ENCODE data around the gene GSTA5. TPM values are rescaled to one million over a fixed set of nuclear protein-coding genes. Genes with fewer than 3 reads are reported as not detected.
"Not testable (repeated sequence)": the region's sequence is repeated elsewhere in the genome, so short reads cannot be mapped to it uniquely, and the experiment has no call there.

GSTA5 gene
- total RNA-seq, 4 donors from 2014 or later = not detected

GRCh38 chr6:52808660-52809059 is 32.0 kb downstream of the GSTA5 start:
- Histone ChIP-seq H3K9me3 (no peaks in the 10 kb centered on the region), H3K27ac (no peak overlapping the region), H3K4me1 (no peaks in the 10 kb centered on the region), H3K36me3 (no peaks in the 10 kb centered on the region), H3K4me3 (no peak overlapping the region), H3K27me3 (no peaks in the 10 kb centered on the region)
- intact Hi-C loops (cut with DNase I) = no loop called here
- no peak for DNase-seq
- no peak for TF ChIP-seq POLR2A (IDR thresholded peaks at IDR 0.05)
- TF ChIP-seq, protein P1, sequence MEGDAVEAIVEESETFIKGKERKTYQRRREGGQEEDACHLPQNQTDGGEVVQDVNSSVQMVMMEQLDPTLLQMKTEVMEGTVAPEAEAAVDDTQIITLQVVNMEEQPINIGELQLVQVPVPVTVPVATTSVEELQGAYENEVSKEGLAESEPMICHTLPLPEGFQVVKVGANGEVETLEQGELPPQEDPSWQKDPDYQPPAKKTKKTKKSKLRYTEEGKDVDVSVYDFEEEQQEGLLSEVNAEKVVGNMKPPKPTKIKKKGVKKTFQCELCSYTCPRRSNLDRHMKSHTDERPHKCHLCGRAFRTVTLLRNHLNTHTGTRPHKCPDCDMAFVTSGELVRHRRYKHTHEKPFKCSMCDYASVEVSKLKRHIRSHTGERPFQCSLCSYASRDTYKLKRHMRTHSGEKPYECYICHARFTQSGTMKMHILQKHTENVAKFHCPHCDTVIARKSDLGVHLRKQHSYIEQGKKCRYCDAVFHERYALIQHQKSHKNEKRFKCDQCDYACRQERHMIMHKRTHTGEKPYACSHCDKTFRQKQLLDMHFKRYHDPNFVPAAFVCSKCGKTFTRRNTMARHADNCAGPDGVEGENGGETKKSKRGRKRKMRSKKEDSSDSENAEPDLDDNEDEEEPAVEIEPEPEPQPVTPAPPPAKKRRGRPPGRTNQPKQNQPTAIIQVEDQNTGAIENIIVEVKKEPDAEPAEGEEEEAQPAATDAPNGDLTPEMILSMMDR (IDR thresholded peaks at IDR 0.05) = no peak
- 86 to 92% methylated on average over 5 of the region's 5 CpGs for WGBS, 2 donors

- H3K27me3 ChIP-seq; H3K27ac ChIP-seq; H3K36me3 ChIP-seq; H3K9me3 ChIP-seq; H3K4me1 ChIP-seq; DNase-seq; H3K4me3 ChIP-seq; intact Hi-C loops (cut with DNase I): not testable (repeated sequence)
- 60 to 71% methylated on average over 5 of the region's 5 CpGs for WGBS, 2 donors
These were observed 36.9 kb downstream of the GSTA5 start, which contains the start of gene GSTA1 for GRCh38 chr6:52803668-52804255. GSTA1 (minus strand) TSS chr6:52803816; CDS start chr6:52799267, 4,549 bp downstream.

- Histone ChIP-seq H3K36me3 (no peaks in the 10 kb centered on the region), H3K27ac (no peak overlapping the region), H3K27me3 (no peaks in the 10 kb centered on the region), H3K9me3 (no peaks in the 10 kb centered on the region), H3K4me3 (no peak overlapping the region), H3K4me1 (no peaks in the 10 kb centered on the region)
- WGBS, 2 donors = 83% methylated on average over 1 of the region's 1 CpG; no CpG with 5 or more reads in 1 of the 2 donors
- TF ChIP-seq, protein P1 (IDR thresholded peaks at IDR 0.05) = no peak
- no peak for TF ChIP-seq POLR2A (IDR thresholded peaks at IDR 0.05)
- no peak for DNase-seq
- intact Hi-C loops (cut with DNase I) = no loop called here
These were observed 37.8 kb downstream of the GSTA5 start for GRCh38 chr6:52802806-52803205.

DNA sequence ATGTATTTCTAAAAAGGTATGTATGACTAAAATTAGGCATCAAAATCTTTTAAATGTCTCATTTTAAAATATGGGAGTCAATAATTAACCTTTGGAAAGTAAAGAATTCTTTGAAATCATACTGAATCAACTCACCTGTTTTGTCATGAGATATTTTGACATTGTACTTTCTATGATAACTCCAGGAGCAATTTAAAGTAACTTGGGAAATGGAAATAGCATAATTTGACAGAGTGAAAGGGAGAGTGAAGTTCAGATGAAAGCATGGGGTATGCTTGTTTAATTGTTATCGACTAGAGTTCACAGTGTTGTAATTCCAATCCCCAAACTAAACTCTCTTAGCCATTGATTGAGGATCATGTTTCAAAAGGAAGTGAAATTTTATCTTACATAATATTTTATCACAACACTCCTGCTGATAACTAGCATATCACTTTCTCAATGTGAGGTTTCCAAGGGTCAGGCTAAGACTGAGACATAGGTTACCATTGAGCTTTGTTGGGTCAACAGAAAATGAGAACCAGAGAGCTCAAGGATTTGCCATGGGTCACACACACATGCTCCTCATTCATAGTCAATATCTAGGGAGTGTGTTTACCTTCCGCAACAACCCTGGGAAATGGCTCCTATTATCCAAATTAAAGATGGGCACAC is 39.3 kb downstream of the GSTA5 start:
- intact Hi-C loops (cut with DNase I) = no loop called here
- WGBS, 2 donors = 79 to 90% methylated on average over 2 of the region's 2 CpGs
- TF ChIP-seq, protein P1 (IDR thresholded peaks at IDR 0.05) = no peak
- TF ChIP-seq POLR2A (IDR thresholded peaks at IDR 0.05) = no peak

DNA sequence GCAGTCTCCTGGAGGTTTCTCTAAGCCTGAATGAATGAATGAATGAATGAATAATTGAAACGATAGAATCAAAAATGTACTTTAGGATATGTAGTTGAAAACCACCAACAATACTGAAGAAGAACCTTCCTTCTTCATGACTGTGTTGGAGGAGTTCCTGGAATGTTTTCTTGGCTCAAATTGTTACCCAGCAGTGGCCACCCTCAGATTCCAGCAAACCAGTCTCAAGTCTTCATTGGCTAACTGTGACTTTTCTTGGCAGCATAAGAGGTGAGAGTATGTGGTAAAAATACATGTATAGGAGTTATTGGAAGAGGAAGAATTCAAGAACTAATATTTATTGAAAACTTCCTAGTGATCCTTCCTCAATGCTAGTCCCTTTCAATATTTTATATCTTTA is 41.3 kb downstream of the GSTA5 start:
- H3K4me3 ChIP-seq; H3K9me3 ChIP-seq; DNase-seq; intact Hi-C loops (cut with DNase I); H3K27ac ChIP-seq; H3K27me3 ChIP-seq; H3K4me1 ChIP-seq; H3K36me3 ChIP-seq: not testable (repeated sequence)
- WGBS, 2 donors = 73 to 100% methylated on average over 1 of the region's 1 CpG

More for the DNA sequence above, 39.3 kb downstream of the GSTA5 start:
- Histone ChIP-seq H3K27ac (no peak overlapping the region), H3K36me3 (no peaks in the 10 kb centered on the region), H3K4me3 (no peak overlapping the region), H3K27me3 (no peaks in the 10 kb centered on the region), H3K4me1 (no peaks in the 10 kb centered on the region), H3K9me3 (no peaks in the 10 kb centered on the region)
- DNase-seq = no peak

DNA sequence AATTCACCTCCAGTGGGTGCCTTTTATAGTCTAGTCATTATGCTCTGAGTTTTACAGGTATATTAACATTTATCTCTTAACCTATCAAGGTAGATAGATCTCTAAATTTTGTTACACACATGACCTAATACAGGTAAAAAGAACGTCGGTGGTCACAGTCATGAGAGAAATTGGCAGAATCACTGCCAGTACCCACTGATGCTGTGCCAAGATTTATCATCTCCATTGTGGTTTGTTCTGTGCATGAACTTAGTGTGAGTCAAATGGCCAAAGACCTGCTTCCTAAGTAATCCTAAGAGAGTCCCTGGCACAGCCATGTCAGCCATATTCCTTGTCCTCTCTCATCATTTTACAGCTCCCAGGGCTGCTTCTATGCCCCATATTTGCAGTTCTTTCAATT is 46.2 kb downstream of the GSTA5 start:
- DNase-seq; H3K9me3 ChIP-seq; H3K27ac ChIP-seq; H3K36me3 ChIP-seq; H3K4me1 ChIP-seq; H3K4me3 ChIP-seq; intact Hi-C loops (cut with DNase I); H3K27me3 ChIP-seq: not testable (repeated sequence)
- WGBS, 2 donors = 52 to 79% methylated on average over 2 of the region's 2 CpGs
